Measurements from ENCODE around the gene CMTM8.

CMTM8 gene

DNA sequence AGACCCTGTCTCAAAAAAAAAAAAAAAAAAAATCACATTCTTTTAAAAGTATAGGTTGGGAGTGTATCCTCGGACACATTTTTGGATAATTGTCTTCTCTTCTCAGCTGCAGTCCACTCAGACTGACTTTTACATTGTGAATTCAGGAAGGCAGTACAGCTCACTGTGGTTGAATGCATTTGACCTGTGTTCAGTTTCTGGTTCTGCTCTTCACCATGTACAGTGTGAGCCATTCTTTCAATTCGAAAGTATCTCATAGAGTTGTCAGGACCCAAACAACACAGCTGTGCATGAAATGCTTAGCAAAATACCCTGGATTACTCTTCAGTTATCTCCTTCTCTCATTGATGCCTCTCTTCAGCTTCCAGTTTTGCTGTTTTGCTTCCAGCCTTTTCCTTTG, 5.0 kb downstream of the CMTM8 start:
- no peak overlapping the region for H3K4me3 Mint-ChIP-seq
- no peaks in the 10 kb centered on the region for H3K9me3 Mint-ChIP-seq
- H3K27me3 Mint-ChIP-seq, result peaks cover 48% of the 10 kb centered on the region

DNA sequence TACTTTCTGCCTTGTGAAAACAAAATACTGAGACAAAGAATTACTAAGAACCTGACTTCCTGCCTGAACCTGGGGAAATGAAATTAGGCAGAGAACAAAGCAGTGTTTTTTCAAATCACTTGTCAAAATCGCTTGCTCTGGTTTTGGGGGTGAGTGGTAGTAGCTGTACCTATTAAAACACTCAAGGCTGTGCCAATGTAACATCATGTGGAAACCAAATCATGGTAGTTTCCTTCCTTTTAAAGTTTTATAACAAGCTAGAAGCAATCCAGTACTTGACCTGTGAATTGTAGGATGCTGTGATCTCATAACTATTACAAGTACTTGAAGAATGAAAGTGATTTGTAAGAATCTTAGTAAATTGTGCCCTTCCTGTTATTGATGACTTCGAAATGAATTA, 6.7 kb downstream of the CMTM8 start:
- Mint-ChIP-seq H3K4me1 (ENCODE audit: low read depth) (peaks cover 19% of the 10 kb centered on the region), H3K36me3 (ENCODE audit: low read depth) (no peaks in the 10 kb centered on the region), H3K27ac (no peak overlapping the region)

More for the DNA sequence above, 5.0 kb downstream of the CMTM8 start:
- Mint-ChIP-seq H3K36me3 (ENCODE audit: low read depth) (no peaks in the 10 kb centered on the region), H3K27ac (no peak overlapping the region), H3K4me1 (ENCODE audit: low read depth) (peaks cover 21% of the 10 kb centered on the region)
- intact Hi-C loops (cut with micrococcal nuclease), result no loop called here

DNA sequence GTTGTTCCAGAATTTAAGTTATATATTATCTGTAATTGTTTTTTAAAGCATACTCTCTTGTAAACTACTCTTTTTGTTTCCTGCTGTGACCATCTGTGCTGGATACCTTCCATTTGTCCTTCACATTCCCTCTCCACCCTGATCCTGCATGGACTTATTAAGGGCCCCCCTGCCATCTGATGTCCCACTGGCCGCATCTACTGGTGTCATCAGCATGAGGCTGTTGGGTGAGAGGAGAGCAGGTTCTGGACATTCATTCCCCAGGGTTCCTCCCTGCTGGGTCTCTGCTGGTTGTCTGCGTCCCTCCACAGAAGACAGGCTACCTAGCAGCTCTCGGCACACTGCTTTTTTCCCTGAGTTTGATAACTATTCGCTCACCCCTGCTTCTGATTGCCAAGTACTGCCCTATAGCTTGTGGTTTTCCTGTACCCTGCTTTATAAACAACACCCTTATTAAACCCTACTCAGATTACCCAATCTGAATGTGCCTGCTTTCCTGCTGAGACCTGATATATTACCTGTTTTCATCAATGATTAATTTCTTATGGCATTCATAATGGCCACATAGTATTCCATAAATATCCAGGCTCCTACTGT, 7.7 kb downstream of the CMTM8 start:
- H3K4me3 Mint-ChIP-seq, result no peak overlapping the region
- intact Hi-C loops (cut with micrococcal nuclease), result no loop called here
- no peaks in the 10 kb centered on the region for H3K9me3 Mint-ChIP-seq
- peaks cover 19% of the 10 kb centered on the region for H3K4me1 Mint-ChIP-seq (ENCODE audit: low read depth)
- H3K36me3 Mint-ChIP-seq (ENCODE audit: low read depth), result no peaks in the 10 kb centered on the region
- peaks cover 25% of the 10 kb centered on the region for H3K27me3 Mint-ChIP-seq
- no peak overlapping the region for H3K27ac Mint-ChIP-seq

More for the DNA sequence above, 6.7 kb downstream of the CMTM8 start:
- H3K27me3 Mint-ChIP-seq, result peaks cover 34% of the 10 kb centered on the region
- no peaks in the 10 kb centered on the region for H3K9me3 Mint-ChIP-seq
- intact Hi-C loops (cut with micrococcal nuclease), result no loop called here
- no peak overlapping the region for H3K4me3 Mint-ChIP-seq

DNA sequence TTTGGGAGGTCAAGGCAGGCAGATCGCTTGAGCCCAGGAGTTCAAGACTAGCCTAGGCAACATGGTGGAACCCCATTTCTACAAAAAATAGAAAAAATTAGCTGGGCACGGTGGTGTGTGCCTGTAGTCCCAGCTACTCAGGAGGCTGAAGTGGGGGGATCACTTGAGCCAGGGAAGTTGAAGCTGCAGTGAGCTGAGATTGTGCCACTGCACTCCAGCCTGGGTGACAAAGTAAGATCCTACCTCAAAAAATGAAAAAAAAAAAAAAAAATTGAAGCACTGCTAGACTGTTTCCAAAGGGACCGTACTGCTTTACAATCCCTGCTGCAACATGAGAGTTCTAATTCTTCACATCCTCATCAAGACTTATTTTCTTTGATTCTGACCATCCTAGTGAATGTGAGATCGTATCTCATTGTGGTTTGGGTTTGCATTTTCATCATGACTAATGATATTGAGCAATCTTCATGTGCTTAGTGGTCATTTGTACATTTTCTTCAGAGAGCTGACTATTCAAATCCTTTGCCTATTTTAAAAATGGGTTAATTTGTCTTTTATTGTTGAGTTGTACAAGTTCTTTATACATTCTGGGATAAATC, 10.8 kb downstream of the CMTM8 start:
- H3K9me3 Mint-ChIP-seq, result no peaks in the 10 kb centered on the region
- intact Hi-C loops (cut with micrococcal nuclease), result no loop called here
- H3K27ac Mint-ChIP-seq, result no peak overlapping the region

DNA sequence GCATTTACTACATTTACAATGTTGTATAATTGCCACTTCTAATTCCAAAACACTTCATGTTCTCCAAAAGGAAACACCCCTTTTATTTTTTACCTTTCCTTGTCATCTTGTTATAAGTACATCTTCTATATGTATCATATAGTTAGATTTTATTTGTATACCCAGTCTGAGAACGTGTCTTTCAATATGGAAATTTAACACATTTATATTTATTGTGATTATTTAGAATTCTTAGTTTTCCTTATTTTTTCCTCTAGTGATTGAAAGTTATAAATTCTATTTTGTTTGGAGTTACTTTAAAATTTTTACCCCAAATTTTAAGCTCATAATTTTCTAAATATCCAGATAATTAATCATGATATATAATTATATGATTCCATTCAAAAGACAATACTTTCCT, 15.8 kb downstream of the CMTM8 start:
- no peak overlapping the region for H3K27ac Mint-ChIP-seq
- intact Hi-C loops (cut with micrococcal nuclease), result no loop called here
- H3K27me3 Mint-ChIP-seq, result peaks cover 5% of the 10 kb centered on the region
- H3K4me3 Mint-ChIP-seq, result no peak overlapping the region
- H3K4me1 Mint-ChIP-seq (ENCODE audit: low read depth), result peaks cover 9% of the 10 kb centered on the region
- no peaks in the 10 kb centered on the region for H3K9me3 Mint-ChIP-seq
- no peaks in the 10 kb centered on the region for H3K36me3 Mint-ChIP-seq (ENCODE audit: low read depth)

More for the DNA sequence above, 10.8 kb downstream of the CMTM8 start:
- peaks cover 19% of the 10 kb centered on the region for H3K4me1 Mint-ChIP-seq (ENCODE audit: low read depth)
- no peaks in the 10 kb centered on the region for H3K36me3 Mint-ChIP-seq (ENCODE audit: low read depth)
- H3K4me3 Mint-ChIP-seq, result no peak overlapping the region
- peaks cover 13% of the 10 kb centered on the region for H3K27me3 Mint-ChIP-seq

DNA sequence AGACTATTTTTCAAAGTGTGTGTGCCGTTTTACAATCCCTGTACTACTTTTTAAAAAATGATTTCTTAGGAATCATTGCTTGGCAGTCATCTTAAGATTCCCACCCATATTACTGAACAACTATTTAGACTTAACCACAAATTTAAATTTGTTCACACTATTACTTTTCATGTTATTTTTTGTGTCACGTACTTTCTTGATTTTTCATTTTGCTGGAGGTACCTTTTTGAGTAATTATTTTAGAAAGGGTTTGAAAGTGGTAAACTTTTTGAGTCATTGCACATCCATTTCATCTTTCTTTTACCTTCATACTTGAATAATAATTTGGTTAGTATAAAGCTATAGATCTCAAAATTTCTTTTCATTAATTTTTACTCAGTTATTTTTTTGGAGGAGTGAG, 16.9 kb downstream of the CMTM8 start:
- Mint-ChIP-seq H3K36me3 (ENCODE audit: low read depth) (no peaks in the 10 kb centered on the region), H3K27ac (no peak overlapping the region), H3K4me1 (ENCODE audit: low read depth) (peaks cover 5% of the 10 kb centered on the region), H3K4me3 (no peak overlapping the region), H3K27me3 (peaks cover 5% of the 10 kb centered on the region), H3K9me3 (no peaks in the 10 kb centered on the region)
- intact Hi-C loops (cut with micrococcal nuclease), result no loop called here

DNA sequence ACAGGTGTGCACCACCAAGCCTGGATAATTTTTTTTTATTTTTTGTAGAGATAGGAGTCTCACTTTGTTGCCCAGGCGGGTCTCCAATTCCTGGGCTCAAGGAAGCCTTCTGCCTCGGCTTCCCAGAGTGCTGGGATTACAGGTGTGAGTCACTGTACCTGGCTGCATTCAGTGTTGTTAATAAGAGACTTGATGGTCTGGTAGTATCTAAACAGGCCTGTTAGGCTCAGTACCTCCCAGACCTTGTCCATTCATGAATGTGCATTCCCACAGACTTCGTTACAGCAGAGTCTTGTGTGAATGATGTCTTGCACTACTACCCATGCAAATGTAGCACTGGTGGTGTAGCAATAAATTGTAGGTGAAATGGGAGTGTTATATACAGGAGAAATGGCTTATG, 17.7 kb downstream of the CMTM8 start:
- H3K36me3 Mint-ChIP-seq (ENCODE audit: low read depth), result no peaks in the 10 kb centered on the region
- peaks cover 5% of the 10 kb centered on the region for H3K27me3 Mint-ChIP-seq
- no peak overlapping the region for H3K4me3 Mint-ChIP-seq
- H3K27ac Mint-ChIP-seq, result no peak overlapping the region
- no peaks in the 10 kb centered on the region for H3K9me3 Mint-ChIP-seq
- peaks cover 5% of the 10 kb centered on the region for H3K4me1 Mint-ChIP-seq (ENCODE audit: low read depth)
- intact Hi-C loops (cut with micrococcal nuclease), result no loop called here

DNA sequence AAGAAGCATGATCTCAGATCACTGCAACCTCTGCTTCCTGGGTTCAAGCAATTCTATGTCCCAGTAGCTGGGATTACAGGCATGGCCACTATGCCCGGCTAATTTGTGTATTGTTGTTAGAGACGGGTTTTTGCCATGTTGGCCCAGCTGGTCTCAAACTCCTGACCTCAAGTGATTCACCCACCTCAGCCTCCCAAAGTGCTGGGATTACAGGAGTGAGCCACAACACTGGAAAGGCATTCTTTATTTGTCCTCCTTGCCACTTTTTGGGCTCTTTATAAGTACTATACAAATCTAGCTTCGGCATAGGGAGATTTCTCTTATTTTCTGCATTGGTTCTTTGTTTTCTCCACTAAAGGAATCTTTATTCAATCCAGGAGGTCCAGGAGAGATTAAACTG, 18.6 kb downstream of the CMTM8 start:
- Mint-ChIP-seq H3K4me3 (no peak overlapping the region), H3K36me3 (ENCODE audit: low read depth) (no peaks in the 10 kb centered on the region), H3K9me3 (no peaks in the 10 kb centered on the region), H3K27me3 (peaks cover 5% of the 10 kb centered on the region), H3K4me1 (ENCODE audit: low read depth) (peaks cover 11% of the 10 kb centered on the region), H3K27ac (no peak overlapping the region)
- intact Hi-C loops (cut with micrococcal nuclease), result no loop called here

DNA sequence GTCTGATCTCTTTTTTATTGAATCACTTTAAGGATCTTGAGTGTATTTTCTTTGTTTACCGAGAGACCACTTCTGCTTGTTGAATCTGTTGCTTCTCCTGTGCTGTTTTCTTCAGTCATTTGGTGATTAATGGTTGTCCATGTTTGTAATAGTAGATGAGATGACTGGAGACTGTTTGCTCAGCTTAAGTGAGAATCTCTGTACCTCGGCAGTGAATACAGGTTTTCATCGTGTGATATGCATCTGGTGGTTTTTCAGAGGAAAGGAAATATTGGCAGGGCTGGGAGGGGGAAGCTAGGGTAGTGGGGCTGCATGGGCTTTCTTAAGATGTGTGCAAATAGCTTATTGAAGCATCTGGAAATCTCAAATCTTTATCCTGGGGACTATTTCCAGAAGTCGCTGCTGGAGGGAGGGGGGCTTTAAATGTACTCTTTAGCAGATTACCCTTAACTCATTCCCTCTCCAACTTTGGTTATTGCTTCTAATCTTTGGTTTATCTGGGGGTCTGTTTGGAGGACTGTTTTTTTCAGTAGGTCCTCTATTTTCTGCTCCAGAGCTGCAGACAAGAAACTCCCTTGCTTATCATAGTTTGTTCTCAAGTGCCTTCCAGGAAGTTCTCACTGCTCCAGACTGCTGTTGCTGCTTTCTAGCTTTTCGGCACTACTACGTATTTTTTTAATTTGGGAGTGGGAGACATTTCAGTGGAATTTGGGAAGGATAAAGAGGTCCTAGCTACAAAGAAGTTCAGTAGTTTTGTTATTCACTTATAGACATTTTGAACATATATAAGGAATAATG, 19.4 kb downstream of the CMTM8 start:
- no peaks in the 10 kb centered on the region for H3K36me3 Mint-ChIP-seq (ENCODE audit: low read depth)
- no peak overlapping the region for H3K4me3 Mint-ChIP-seq
- H3K9me3 Mint-ChIP-seq, result no peaks in the 10 kb centered on the region
- peaks cover 5% of the 10 kb centered on the region for H3K27me3 Mint-ChIP-seq
- peaks cover 11% of the 10 kb centered on the region for H3K4me1 Mint-ChIP-seq (ENCODE audit: low read depth)
- intact Hi-C loops (cut with micrococcal nuclease), result no loop called here
- no peak overlapping the region for H3K27ac Mint-ChIP-seq

DNA sequence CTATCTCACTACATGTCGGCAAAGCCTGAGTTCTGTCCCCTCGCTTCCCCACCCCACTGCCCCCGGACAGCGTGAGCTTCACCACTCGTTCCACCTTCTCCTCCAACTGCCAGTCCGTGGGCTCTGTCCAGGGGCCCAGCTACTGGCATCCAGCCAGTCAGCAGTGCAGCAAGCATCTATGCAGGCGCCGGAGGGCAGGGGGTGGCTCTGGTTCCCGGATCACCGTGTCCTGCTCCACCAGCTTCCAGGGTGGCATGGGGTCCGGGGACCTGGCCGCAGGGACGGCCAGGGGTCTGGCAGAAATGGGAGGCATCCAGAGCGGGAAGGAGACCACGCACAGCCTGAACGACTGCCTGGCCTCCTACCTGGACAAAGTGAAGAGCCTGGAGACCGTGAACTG, 20.4 kb downstream of the CMTM8 start:
- Mint-ChIP-seq H3K27ac (no peak overlapping the region), H3K9me3 (no peaks in the 10 kb centered on the region), H3K36me3 (ENCODE audit: low read depth) (no peaks in the 10 kb centered on the region), H3K27me3 (peaks cover 5% of the 10 kb centered on the region), H3K4me1 (ENCODE audit: low read depth) (peaks cover 11% of the 10 kb centered on the region), H3K4me3 (no peak overlapping the region)
- intact Hi-C loops (cut with micrococcal nuclease), result no loop called here

DNA sequence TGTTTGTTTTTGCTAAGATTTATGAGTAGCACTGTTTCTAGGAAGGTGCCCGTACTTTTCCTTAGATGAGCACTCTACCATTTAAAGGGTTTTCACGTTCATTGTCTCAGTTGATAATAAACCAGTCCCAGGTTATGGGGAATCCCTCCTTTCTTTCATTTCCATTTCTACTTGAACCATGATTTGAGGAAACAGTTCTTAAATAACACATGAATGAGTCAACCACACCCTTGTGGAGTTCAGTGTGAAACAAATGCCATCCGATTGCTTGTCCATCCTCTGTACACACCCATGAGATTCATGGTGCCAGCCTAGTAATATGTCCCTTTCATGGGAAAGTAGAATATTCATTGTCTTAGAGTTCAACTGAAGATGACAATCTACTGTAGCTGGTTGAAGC, 23.1 kb downstream of the CMTM8 start:
- intact Hi-C loops (cut with micrococcal nuclease), result no loop called here
- no peaks in the 10 kb centered on the region for H3K9me3 Mint-ChIP-seq
- H3K36me3 Mint-ChIP-seq (ENCODE audit: low read depth), result no peaks in the 10 kb centered on the region
- H3K27ac Mint-ChIP-seq, result no peak overlapping the region
- peaks cover 5% of the 10 kb centered on the region for H3K27me3 Mint-ChIP-seq
- peaks cover 11% of the 10 kb centered on the region for H3K4me1 Mint-ChIP-seq (ENCODE audit: low read depth)
- no peak overlapping the region for H3K4me3 Mint-ChIP-seq

DNA sequence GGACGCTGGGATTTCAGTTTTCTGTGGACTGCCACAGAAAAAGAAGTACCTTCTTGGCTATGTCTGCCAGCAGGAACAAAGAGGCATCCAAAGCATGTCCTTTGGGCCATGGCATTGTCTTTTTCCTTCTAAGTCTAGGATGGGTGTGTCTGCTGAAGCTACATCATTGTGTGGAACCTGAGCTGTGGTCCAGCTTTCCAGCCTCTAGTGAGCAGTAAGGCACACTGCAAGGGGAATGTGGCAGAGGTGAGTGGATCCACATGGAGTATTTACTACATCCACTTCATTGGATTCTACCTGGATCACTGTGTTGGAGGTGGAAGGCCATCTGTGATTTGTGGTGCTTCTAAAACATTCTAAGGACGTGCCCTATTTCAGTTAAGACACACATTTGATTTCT, 23.7 kb downstream of the CMTM8 start:
- Mint-ChIP-seq H3K27me3 (peaks cover 5% of the 10 kb centered on the region), H3K4me1 (ENCODE audit: low read depth) (peaks cover 11% of the 10 kb centered on the region), H3K9me3 (no peaks in the 10 kb centered on the region), H3K27ac (no peak overlapping the region), H3K4me3 (no peak overlapping the region), H3K36me3 (ENCODE audit: low read depth) (no peaks in the 10 kb centered on the region)
- intact Hi-C loops (cut with micrococcal nuclease), result no loop called here

DNA sequence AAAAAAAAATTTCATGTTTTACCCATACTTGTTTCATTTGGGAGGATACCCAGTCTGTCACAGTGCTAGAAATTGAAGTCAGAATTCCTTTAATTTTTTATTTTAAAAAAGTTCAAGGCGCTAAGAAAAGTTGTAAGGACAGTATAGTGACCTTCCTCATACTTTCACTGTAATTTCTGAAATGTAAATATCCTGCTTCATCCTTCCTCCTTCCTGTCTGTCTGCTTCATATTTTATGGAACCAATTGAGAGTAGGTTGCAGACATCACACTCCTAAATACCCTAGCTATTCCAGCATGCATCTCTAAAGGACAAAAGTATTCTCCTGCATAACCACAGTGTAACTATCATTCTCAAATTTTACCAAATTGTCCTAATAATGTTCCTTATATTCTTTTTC, 35.8 kb downstream of the CMTM8 start:
- no peak overlapping the region for H3K4me3 Mint-ChIP-seq
- H3K27ac Mint-ChIP-seq, result no peak overlapping the region
- H3K36me3 Mint-ChIP-seq (ENCODE audit: low read depth), result no peaks in the 10 kb centered on the region
- peaks cover 17% of the 10 kb centered on the region for H3K4me1 Mint-ChIP-seq (ENCODE audit: low read depth)
- H3K27me3 Mint-ChIP-seq, result no peaks in the 10 kb centered on the region
- no peaks in the 10 kb centered on the region for H3K9me3 Mint-ChIP-seq
- intact Hi-C loops (cut with micrococcal nuclease), result no loop called here

DNA sequence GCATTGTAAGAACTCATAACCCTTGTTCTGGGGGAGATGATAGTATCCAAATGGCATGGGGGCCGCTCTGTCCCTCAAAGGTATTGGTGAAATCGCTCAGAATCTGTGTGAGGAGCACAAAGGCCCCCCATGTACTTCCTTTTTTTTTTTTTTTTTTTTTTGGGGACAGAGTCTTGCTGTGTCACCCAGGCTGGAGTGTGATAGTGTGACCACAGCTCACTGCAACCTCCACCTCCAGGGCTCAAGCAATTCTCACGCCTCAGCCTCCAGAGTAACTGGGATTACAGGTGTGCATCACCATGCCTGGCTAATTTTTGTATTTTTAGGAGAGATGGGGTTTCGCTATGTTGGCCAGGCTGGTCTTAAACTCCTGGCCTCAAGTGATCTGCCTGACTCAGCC, 37.0 kb downstream of the CMTM8 start:
- intact Hi-C loops (cut with micrococcal nuclease), result no loop called here
- H3K27me3 Mint-ChIP-seq, result no peaks in the 10 kb centered on the region
- H3K27ac Mint-ChIP-seq, result no peak overlapping the region
- no peaks in the 10 kb centered on the region for H3K36me3 Mint-ChIP-seq (ENCODE audit: low read depth)
- H3K4me1 Mint-ChIP-seq (ENCODE audit: low read depth), result peaks cover 17% of the 10 kb centered on the region
- no peak overlapping the region for H3K4me3 Mint-ChIP-seq
- H3K9me3 Mint-ChIP-seq, result no peaks in the 10 kb centered on the region

Measured in dendritic cell treated with granulocyte-macrophage colony-stimulating factor and Interleukin-4, amounts not matched to agents 40 ng/mL and 50 ng/mL, for 4 days (primary cell).